Sciatic nerve (tissue), 2 donors: ENCODE results near the gene RNF213. TPM values are rescaled to one million over a fixed set of nuclear protein-coding genes. Genes with fewer than 3 reads are reported as not detected.
A peak's percentile ranks its signal among the peaks of the same experiment; 100 is the strongest.
"Not testable (repeated sequence)": the region's sequence is repeated elsewhere in the genome, so short reads cannot be mapped to it uniquely, and the experiment has no call there.

Experiments used
- ATAC-seq: fragments of 200-7000 bp; cut with Tn5 transposase; one replicate; pipeline ENCODE4 v1.9.1; 2020; ENCODE audit warnings: mild to moderate bottlenecking, moderate library complexity
- DNase-seq: peaks from one replicate; pipeline ENCODE4 v3.0.0-alpha.2; 2020; ENCODE audit warnings: low spot score
- intact Hi-C: fragments of 100-400 bp; cut with DNase I; formaldehyde crosslinking; loops from one replicate; pipeline ENCODE4 v1.14.2; 2022
- total RNA-seq: library from RNA; stranded (reverse); fragmentation: NEBNext Ultra II Directional; extraction: Animal tissue kit (Norgen Biotek cat#: 25700); gene quantifications from one replicate; pipeline ENCODE4 v1.2.1, GENCODE V29; 2021
- donor health status: DM: no; HTN: no; CAD: no.
- donor health status: DM: no; HTN: no; CAD: no.

The RNF213 gene
- total RNA-seq, 1 donor from 2014 or later = 178 TPM

GRCh38 chr17:80328634-80329380 lies 68.2 kb downstream of the RNF213 start:
- DNase-seq (no peak), ATAC-seq (no peak)
- intact Hi-C loops = no loop called here

- DNase-seq, ATAC-seq, intact Hi-C loops: not testable (repeated sequence)
Observed at GRCh38 chr17:80329421-80329820, 68.8 kb downstream of the RNF213 start.

GRCh38 chr17:80330276-80330675 lies 69.6 kb downstream of the RNF213 start:
- intact Hi-C loops = no loop called here
- DNase-seq (no peak), ATAC-seq (no peak)

GRCh38 chr17:80330938-80331337 lies 70.3 kb downstream of the RNF213 start:
- ATAC-seq, intact Hi-C loops, DNase-seq: not testable (repeated sequence)

GRCh38 chr17:80331820-80332219 lies 71.2 kb downstream of the RNF213 start:
- no peak for DNase-seq
- ATAC-seq = no peak
- intact Hi-C loops = no loop called here

- intact Hi-C loops = no loop called here
- ATAC-seq (no peak), DNase-seq (no peak)
Observed at GRCh38 chr17:80337195-80337895, 76.7 kb downstream of the RNF213 start.

- no peak for ATAC-seq
- DNase-seq = no peak
- intact Hi-C loops = no loop called here
Observed at GRCh38 chr17:80339118-80339517, 78.5 kb downstream of the RNF213 start.

GRCh38 chr17:80339731-80340456 lies 79.2 kb downstream of the RNF213 start:
- ATAC-seq = peak; percentile 22
- intact Hi-C loops = no loop called here
- no peak for DNase-seq

- intact Hi-C loops = no loop called here
- no peak for DNase-seq
- no peak for ATAC-seq
Observed at GRCh38 chr17:80345321-80345720, 84.7 kb downstream of the RNF213 start.

GRCh38 chr17:80345841-80346497 lies 85.3 kb downstream of the RNF213 start:
- ATAC-seq = no peak
- intact Hi-C loops = no loop called here
- DNase-seq = peak; percentile 42

- no peak for ATAC-seq
- intact Hi-C loops = no loop called here
- DNase-seq = peak; percentile 50
Observed at GRCh38 chr17:80346498-80347275, 86.0 kb downstream of the RNF213 start.

GRCh38 chr17:80347536-80347935 lies 86.9 kb downstream of the RNF213 start:
- no peak for ATAC-seq
- peak; percentile 51 for DNase-seq
- intact Hi-C loops = no loop called here

GRCh38 chr17:80347948-80348351 lies 87.3 kb downstream of the RNF213 start:
- intact Hi-C loops = no loop called here
- no peak for ATAC-seq
- DNase-seq = peak; percentile 49

GRCh38 chr17:80348551-80349150 lies 88.0 kb downstream of the RNF213 start:
- ATAC-seq = no peak
- intact Hi-C loops = no loop called here

GRCh38 chr17:80349151-80349651 lies 88.5 kb downstream of the RNF213 start:
- ATAC-seq (no peak), DNase-seq (no peak)
- intact Hi-C loops = no loop called here

More at GRCh38 chr17:80348551-80349150, 88.0 kb downstream of the RNF213 start:
- DNase-seq = no peak

GRCh38 chr17:80349751-80350150 lies 89.1 kb downstream of the RNF213 start:
- ATAC-seq = no peak
- intact Hi-C loops = no loop called here
- no peak for DNase-seq

- DNase-seq (no peak), ATAC-seq (no peak)
- intact Hi-C loops = no loop called here
Observed at GRCh38 chr17:80352216-80352895, 91.7 kb downstream of the RNF213 start.
